ENCODE results near the gene PCMT1. TPM values are rescaled to one million over a fixed set of nuclear protein-coding genes. Genes with fewer than 3 reads are reported as not detected.

PCMT1 gene
- total and polyA plus RNA-seq, 2 of the 13 experiments (the other 11 are each of a cell fraction or from before 2014, with no cell fraction given): 112 to 169 TPM

DNA sequence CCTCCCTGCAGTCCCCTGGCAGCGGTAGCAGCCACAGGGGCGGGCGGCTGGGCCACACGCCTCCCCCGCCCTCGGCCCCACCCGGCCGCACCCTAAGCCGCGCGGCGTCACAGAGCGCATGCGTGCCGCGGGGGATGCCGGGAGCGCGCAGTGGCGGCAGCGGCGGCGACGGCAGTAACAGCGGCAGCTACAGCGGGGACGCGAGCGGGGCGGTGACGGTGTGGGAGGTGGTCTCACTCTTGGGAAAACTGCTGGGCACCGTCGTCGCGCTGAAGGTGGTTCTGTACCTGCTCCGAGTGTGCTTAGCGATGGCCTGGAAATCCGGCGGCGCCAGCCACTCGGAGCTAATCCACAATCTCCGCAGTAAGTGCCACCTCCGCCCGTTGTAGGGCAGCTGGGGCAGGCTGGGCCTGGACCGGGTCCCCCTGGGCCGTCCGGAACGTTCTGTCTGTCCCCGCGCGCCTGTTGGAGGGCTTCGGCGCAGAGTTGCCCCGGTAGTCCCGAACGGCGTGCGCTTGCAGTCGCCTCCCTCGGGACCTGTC is at the start of gene PCMT1 (continued):
- TF ChIP-seq HMGA1 (CRISPR knock-in tag; conservative IDR thresholded peaks at IDR 0.05): no peak
- TF ChIP-seq, protein P1, sequence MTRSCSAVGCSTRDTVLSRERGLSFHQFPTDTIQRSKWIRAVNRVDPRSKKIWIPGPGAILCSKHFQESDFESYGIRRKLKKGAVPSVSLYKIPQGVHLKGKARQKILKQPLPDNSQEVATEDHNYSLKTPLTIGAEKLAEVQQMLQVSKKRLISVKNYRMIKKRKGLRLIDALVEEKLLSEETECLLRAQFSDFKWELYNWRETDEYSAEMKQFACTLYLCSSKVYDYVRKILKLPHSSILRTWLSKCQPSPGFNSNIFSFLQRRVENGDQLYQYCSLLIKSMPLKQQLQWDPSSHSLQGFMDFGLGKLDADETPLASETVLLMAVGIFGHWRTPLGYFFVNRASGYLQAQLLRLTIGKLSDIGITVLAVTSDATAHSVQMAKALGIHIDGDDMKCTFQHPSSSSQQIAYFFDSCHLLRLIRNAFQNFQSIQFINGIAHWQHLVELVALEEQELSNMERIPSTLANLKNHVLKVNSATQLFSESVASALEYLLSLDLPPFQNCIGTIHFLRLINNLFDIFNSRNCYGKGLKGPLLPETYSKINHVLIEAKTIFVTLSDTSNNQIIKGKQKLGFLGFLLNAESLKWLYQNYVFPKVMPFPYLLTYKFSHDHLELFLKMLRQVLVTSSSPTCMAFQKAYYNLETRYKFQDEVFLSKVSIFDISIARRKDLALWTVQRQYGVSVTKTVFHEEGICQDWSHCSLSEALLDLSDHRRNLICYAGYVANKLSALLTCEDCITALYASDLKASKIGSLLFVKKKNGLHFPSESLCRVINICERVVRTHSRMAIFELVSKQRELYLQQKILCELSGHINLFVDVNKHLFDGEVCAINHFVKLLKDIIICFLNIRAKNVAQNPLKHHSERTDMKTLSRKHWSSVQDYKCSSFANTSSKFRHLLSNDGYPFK (CRISPR knock-in tag; IDR thresholded peaks at IDR 0.05; ENCODE audit: borderline replicate concordance): peak; percentile 87
- TF ChIP-seq, protein P2, sequence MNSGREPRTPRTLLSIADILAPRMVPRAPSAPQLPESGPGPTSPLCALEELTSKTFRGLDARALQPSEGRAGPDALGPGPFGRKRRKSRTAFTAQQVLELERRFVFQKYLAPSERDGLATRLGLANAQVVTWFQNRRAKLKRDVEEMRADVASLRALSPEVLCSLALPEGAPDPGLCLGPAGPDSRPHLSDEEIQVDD (CRISPR knock-in tag; IDR thresholded peaks at IDR 0.05; ENCODE audit: borderline replicate concordance): 0 out of 2 replicates have a peak, but pooled peaks have one; percentile 69

DNA sequence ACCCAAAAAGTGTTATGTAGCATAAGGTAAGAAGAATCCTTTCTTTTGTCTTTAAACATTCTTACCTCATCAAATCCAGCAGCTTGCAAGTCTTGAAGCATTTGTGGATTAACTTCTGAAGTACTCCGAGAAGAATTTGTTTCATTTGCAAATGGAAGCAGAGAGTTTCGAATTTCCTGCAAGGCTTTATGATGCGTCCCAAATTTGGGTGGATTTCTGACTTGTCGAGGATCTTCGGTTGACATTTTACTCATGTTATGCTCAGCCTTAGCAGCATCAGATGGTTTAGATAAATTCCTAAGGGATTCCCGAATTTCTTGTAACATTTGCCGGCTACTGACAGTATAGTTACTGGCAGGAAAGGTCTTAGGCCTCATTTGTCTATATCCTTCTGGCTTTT is 47.8 kb upstream of the PCMT1 start:
- no peak overlapping the region for H3K27ac ChIP-seq (ENCODE audit: extremely low read length, insufficient read depth, low read length)
- BruUV-seq (replicated peaks): TSS peak; percentile 26
- 97% methylated on average over 7 of the region's 7 CpGs for WGBS (ENCODE audit: low lambda C conversion rate)
- in situ Hi-C loops (cut with HindIII; ENCODE audit: extremely low pct_ligation_motif_present, low pct_unique_long_range_greater_than_20kb): no loop called here
- DNase-seq (ENCODE audit: low spot score) (no peak), FAIRE-seq (no peak), ATAC-seq (no peak)
- CTCF ChIA-PET (ENCODE audit: low intra/inter-chr PET ratio, low total read pairs): no interaction called here
- POLR2A ChIA-PET: no interaction called here
- no peak overlapping the region for H3K4me3 ChIP-seq (replicated peaks in 1 of 3; ENCODE audit: insufficient read depth in 1 of 3, low read depth in 2 of 3, low read length in 3 of 3)
- intact Hi-C loops (cut with micrococcal nuclease; ENCODE audit: unreplicated experiment): no loop called here
- H3K9ac ChIP-seq (ENCODE audit: insufficient read depth, low read depth, low read length): no peak overlapping the region
- H3K4me1 ChIP-seq (ENCODE audit: insufficient read depth, low read length): no peaks in the 10 kb centered on the region
- no peak overlapping the region for H3K4me2 ChIP-seq (ENCODE audit: low read depth, low read length)
- no peaks in the 10 kb centered on the region for H3K27me3 ChIP-seq (ENCODE audit: control insufficient read depth in 1 of 2, insufficient read depth in 2 of 2, low read length in 2 of 2)
- H2AFZ ChIP-seq (ENCODE audit: low read length): no peak overlapping the region
- peaks cover 33% of the 10 kb centered on the region for H4K20me1 ChIP-seq (ENCODE audit: insufficient read depth, low read length)
- H3K9me3 ChIP-seq (ENCODE audit: low read length): no peaks in the 10 kb centered on the region
- H3K36me3 ChIP-seq (replicated peaks in 1 of 2; ENCODE audit: control insufficient read depth in 1 of 2, insufficient read depth in 2 of 2, low read length in 2 of 2): peaks cover 11 to 48% of the 10 kb centered on the region in 2 experiments
- H3K79me2 ChIP-seq (ENCODE audit: insufficient read depth, low read length): peaks cover 86% of the 10 kb centered on the region
- TF ChIP-seq KLF6 (CRISPR knock-in tag; IDR thresholded peaks at IDR 0.05): no peak
- TF ChIP-seq ARNT (IDR thresholded peaks at IDR 0.05): no peak
- no peak for TF ChIP-seq NR2F6 (IDR thresholded peaks at IDR 0.05)
- no peak for TF ChIP-seq NR2F6 (CRISPR knock-in tag; IDR thresholded peaks at IDR 0.05)
- no peak for TF ChIP-seq AHR (CRISPR knock-in tag; IDR thresholded peaks at IDR 0.05)
- no peak for TF ChIP-seq TMF1 (CRISPR knock-in tag; IDR thresholded peaks at IDR 0.05; ENCODE audit: low read depth)
- TF ChIP-seq EZH2 (conservative IDR thresholded peaks at IDR 0.05; ENCODE audit: low read depth, low read length): no peak
- no peak for TF ChIP-seq ERF (CRISPR knock-in tag; IDR thresholded peaks at IDR 0.05)
- no peak for TF ChIP-seq ZMYM3 (CRISPR knock-in tag; IDR thresholded peaks at IDR 0.05)
- no peak for TF ChIP-seq AKAP8 (CRISPR knock-in tag; IDR thresholded peaks at IDR 0.05)
- TF ChIP-seq, protein P3, sequence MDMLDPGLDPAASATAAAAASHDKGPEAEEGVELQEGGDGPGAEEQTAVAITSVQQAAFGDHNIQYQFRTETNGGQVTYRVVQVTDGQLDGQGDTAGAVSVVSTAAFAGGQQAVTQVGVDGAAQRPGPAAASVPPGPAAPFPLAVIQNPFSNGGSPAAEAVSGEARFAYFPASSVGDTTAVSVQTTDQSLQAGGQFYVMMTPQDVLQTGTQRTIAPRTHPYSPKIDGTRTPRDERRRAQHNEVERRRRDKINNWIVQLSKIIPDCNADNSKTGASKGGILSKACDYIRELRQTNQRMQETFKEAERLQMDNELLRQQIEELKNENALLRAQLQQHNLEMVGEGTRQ (IDR thresholded peaks at IDR 0.05; ENCODE audit: low read depth, low read length): no peak
- TF ChIP-seq, protein P3 (CRISPR knock-in tag; IDR thresholded peaks at IDR 0.05; ENCODE audit: borderline replicate concordance): no peak
- TF ChIP-seq ZSCAN21 (CRISPR knock-in tag; IDR thresholded peaks at IDR 0.05; ENCODE audit: borderline replicate concordance): no peak
